HAP-1 (cell line): ENCODE measurements around the gene RAD51B.

Experiments used
- DNase-seq, 2 experiments: peaks; one replicate each; pipeline ENCODE4 v3.0.0-alpha.2; 2016 to 2020; ENCODE audit warnings: low spot score in 2 of 2
- H3K27me3 ChIP-seq: fragments of 250-450 bp; sonication (Bioruptor Pico); 2 replicates; pipeline ENCODE4 v1.5.1; 2020; ENCODE audit warnings: low read depth, mild to moderate bottlenecking, moderate library complexity
- H3K36me3 ChIP-seq: fragments of 250-450 bp; sonication (Bioruptor Pico); replicated peaks from 2 replicates; pipeline ENCODE4 v1.5.1; 2020; ENCODE audit warnings: mild to moderate bottlenecking
- H3K4me1 ChIP-seq: fragments of 250-450 bp; sonication (Bioruptor Pico); 2 replicates; pipeline ENCODE4 v1.5.1; 2020; ENCODE audit warnings: mild to moderate bottlenecking
- H3K4me3 ChIP-seq: fragments of 250-450 bp; sonication (Bioruptor Pico); 2 replicates; pipeline ENCODE4 v1.5.1; 2020; ENCODE audit warnings: mild to moderate bottlenecking, moderate library complexity
- H3K9me3 ChIP-seq: fragments of 250-450 bp; sonication (Bioruptor Pico); 2 replicates; pipeline ENCODE4 v1.5.1; 2020; ENCODE audit warnings: mild to moderate bottlenecking, moderate library complexity
- in situ Hi-C: fragments of 300-500 bp; cut with MboI; formaldehyde crosslinking; loops from 3 replicates; pipeline ENCODE4 v1.14.3; 2020; ENCODE audit warnings: low sequenced_read_pairs, inconsistent platforms, mixed read lengths

Gene RAD51B

GRCh38 chr14:68729556-68729955 is 910.0 kb downstream of the RAD51B start:
- Histone ChIP-seq H3K4me3 (no peak overlapping the region), H3K4me1 (peaks cover 3% of the 10 kb centered on the region; the same call in 1 of the 2 replicates), H3K36me3 (no peaks in the 10 kb centered on the region), H3K27me3 (0 out of 2 replicates have a peak, but pooled peaks cover 2% of the 10 kb centered on the region), H3K9me3 (no peaks in the 10 kb centered on the region)
- no peak for DNase-seq
- in situ Hi-C loops = no loop called here

DNA sequence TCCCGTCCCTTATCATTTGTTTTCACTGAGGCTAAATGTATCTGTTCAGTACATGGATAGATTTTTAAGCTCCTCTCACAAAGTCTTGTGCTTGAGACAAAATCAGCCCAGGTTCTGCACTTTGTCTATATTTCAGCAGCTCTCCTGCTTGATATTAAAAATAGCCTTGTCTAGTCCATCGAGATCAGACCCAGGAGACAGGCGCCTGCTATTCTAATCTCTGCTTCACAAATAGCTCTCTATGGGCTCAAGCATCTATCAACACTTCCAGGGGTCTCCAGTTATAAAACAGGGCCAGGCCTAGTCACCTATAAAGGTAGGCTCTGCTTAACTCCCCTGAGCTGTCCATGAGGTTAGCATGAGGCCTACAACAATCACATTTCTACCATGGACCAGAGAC is 910.8 kb downstream of the RAD51B start:
- H3K36me3 ChIP-seq = no peaks in the 10 kb centered on the region
- no peaks in the 10 kb centered on the region for H3K4me1 ChIP-seq
- H3K9me3 ChIP-seq = no peaks in the 10 kb centered on the region
- H3K4me3 ChIP-seq = no peak overlapping the region
- H3K27me3 ChIP-seq = 0 out of 2 replicates have a peak, but pooled peaks cover 2% of the 10 kb centered on the region
- in situ Hi-C loops = no loop called here
- no peak for DNase-seq

DNA sequence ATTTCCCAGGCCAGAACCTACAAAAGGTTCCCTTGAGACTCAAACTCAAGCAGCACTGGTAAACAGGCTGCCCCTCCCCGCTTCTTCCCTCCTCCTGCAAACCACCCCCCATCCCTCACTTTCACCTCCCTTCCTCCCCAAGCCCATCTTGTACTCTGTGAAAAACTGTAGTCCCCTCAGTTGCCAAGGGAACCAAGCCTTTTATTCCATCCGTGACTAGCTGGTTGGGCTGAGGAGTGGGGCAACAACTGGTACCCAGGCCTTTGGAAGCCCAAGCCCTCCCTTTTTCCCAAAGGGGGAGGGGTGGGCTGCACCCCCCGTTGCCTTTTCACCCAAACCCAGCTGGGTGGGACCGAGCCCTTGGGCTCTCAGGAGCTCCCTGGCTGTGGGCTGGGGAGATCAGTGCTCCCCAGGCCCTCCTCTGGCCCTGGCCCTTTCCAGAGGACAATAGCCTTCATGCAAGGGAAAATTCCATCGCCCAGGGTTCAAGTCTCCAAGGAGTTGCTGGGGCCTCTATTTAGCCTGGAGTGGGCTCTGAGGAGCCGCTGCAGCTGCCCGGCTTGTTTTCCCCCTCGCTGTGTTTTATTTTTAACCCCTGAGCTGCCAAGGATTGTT is 911.3 kb downstream of the RAD51B start:
- Histone ChIP-seq H3K4me3 (no peak overlapping the region), H3K36me3 (no peaks in the 10 kb centered on the region), H3K4me1 (no peaks in the 10 kb centered on the region), H3K27me3 (0 out of 2 replicates have a peak, but pooled peaks cover 2% of the 10 kb centered on the region), H3K9me3 (no peaks in the 10 kb centered on the region)
- no peak for DNase-seq
- in situ Hi-C loops = no loop called here

DNA sequence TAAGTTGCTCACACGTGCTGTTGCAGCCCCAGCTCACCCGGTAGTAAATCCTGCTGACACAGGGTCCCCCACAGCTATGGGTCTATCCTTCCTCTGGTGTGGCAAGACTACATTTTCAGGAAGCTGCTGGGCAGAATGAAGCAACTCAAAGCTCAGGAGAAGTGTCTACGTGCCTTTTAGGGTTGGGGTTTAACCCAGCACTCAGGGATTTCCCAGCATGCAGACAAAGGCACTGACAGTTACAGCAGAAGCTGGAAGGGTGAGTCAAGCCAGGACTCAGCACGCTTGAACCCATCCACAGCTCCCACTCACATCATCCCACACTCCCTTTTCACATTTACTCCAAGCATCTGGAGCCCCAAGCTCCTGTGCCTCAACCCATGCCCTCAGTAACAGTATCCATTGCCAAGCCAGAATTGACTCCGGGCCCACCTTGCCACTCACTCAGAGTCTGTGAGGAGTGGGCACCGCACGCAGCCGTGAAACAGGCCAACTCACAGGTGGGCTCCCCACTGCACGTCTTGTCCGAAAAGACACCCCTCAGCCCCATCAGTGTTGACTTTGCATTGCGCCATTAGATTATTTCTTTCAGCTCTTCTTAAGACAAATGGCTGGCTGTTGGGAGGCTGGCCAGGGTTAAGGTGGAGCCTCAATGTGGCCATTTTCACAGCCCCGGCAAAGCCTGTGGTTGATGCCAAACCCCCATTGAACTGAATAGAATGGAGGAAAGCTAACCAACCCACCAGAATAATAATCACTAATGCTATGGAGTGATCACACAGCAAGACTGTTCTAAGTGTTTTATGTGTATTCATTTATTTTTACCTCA is 913.7 kb downstream of the RAD51B start:
- Histone ChIP-seq H3K4me3 (no peak overlapping the region), H3K27me3 (no peaks in the 10 kb centered on the region), H3K36me3 (no peaks in the 10 kb centered on the region), H3K9me3 (no peaks in the 10 kb centered on the region), H3K4me1 (no peaks in the 10 kb centered on the region)
- no peak for DNase-seq
- in situ Hi-C loops = no loop called here

DNA sequence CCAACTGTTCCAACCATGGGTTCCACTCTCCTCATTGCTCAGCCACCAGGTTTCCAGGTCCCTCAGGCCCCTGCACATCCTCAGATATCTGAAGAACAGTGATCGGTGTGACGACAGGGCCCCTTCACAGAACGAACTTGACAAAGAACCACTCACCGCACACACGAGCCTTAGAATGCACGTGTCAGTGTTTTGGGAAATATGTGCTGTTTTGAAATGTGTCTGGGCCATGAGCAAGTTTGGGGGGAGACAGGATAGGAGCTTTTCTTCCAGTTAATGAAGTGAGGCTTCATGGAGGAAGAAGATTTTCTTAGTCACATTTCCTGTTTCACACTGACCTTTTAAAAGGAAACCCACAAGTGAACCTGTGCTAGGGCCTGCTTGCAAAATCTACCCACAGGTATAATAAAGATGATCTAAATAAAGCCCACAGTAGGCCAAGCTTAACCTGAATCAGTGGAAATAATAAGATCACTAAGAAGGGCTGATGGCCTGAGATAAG is 914.7 kb downstream of the RAD51B start:
- no peak for DNase-seq
- in situ Hi-C loops = no loop called here
- Histone ChIP-seq H3K27me3 (no peaks in the 10 kb centered on the region), H3K9me3 (no peaks in the 10 kb centered on the region), H3K4me1 (no peaks in the 10 kb centered on the region), H3K4me3 (no peak overlapping the region), H3K36me3 (no peaks in the 10 kb centered on the region)

GRCh38 chr14:68735856-68736255 is 916.3 kb downstream of the RAD51B start:
- Histone ChIP-seq H3K36me3 (no peaks in the 10 kb centered on the region), H3K4me3 (no peak overlapping the region), H3K27me3 (no peaks in the 10 kb centered on the region), H3K4me1 (no peaks in the 10 kb centered on the region), H3K9me3 (no peaks in the 10 kb centered on the region)
- in situ Hi-C loops = no loop called here
- no peak for DNase-seq

DNA sequence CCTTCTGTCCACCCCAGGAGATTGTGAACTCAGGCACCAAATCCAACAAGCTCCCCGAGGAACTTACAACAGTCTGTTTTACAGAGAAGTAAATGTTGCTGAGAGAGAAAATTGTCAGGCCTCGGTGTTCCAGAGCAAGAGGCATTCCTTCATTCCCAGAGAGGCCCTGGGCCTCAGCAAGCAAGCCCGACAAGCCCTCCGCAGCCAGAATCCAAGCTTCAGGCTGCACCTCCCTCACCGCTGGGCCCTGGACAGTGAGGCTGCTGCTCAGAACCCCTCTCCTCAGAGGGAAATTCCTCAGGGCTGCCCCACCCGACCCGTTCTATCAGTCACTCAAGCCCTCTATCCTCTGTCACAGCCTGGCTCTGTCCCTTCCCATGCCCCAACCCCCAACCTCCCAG is 916.9 kb downstream of the RAD51B start:
- no peaks in the 10 kb centered on the region for H3K4me1 ChIP-seq
- no peaks in the 10 kb centered on the region for H3K9me3 ChIP-seq
- in situ Hi-C loops = no loop called here
- DNase-seq = no peak
- H3K4me3 ChIP-seq = no peak overlapping the region
- no peaks in the 10 kb centered on the region for H3K27me3 ChIP-seq
- H3K36me3 ChIP-seq = no peaks in the 10 kb centered on the region

GRCh38 chr14:68737086-68737485 is 917.5 kb downstream of the RAD51B start:
- no peak overlapping the region for H3K4me3 ChIP-seq
- no peaks in the 10 kb centered on the region for H3K4me1 ChIP-seq
- DNase-seq = no peak
- H3K9me3 ChIP-seq = no peaks in the 10 kb centered on the region
- in situ Hi-C loops = no loop called here
- H3K27me3 ChIP-seq = no peaks in the 10 kb centered on the region
- H3K36me3 ChIP-seq = no peaks in the 10 kb centered on the region

GRCh38 chr14:68738559-68738958 is 919.0 kb downstream of the RAD51B start:
- H3K4me3 ChIP-seq = no peak overlapping the region
- no peaks in the 10 kb centered on the region for H3K36me3 ChIP-seq
- no peak for DNase-seq
- in situ Hi-C loops = no loop called here
- no peaks in the 10 kb centered on the region for H3K4me1 ChIP-seq
- H3K27me3 ChIP-seq = no peaks in the 10 kb centered on the region
- H3K9me3 ChIP-seq = no peaks in the 10 kb centered on the region

GRCh38 chr14:68739701-68740100 is 920.1 kb downstream of the RAD51B start:
- in situ Hi-C loops = no loop called here
- no peak overlapping the region for H3K4me3 ChIP-seq
- H3K9me3 ChIP-seq = no peaks in the 10 kb centered on the region
- DNase-seq = no peak
- H3K36me3 ChIP-seq = no peaks in the 10 kb centered on the region
- H3K4me1 ChIP-seq = no peaks in the 10 kb centered on the region
- no peaks in the 10 kb centered on the region; the same call in 1 of the 2 replicates for H3K27me3 ChIP-seq

GRCh38 chr14:68740788-68741476 is 921.4 kb downstream of the RAD51B start:
- Histone ChIP-seq H3K27me3 (no peaks in the 10 kb centered on the region; the same call in 1 of the 2 replicates), H3K4me3 (no peak overlapping the region), H3K9me3 (no peaks in the 10 kb centered on the region), H3K4me1 (peaks cover 4% of the 10 kb centered on the region), H3K36me3 (no peaks in the 10 kb centered on the region)
- in situ Hi-C loops = no loop called here
- DNase-seq = no peak

GRCh38 chr14:68741477-68741791 is 921.9 kb downstream of the RAD51B start:
- H3K9me3 ChIP-seq = no peaks in the 10 kb centered on the region
- H3K4me1 ChIP-seq = peaks cover 5% of the 10 kb centered on the region
- no peaks in the 10 kb centered on the region for H3K36me3 ChIP-seq
- DNase-seq = no peak
- no peaks in the 10 kb centered on the region; the same call in 1 of the 2 replicates for H3K27me3 ChIP-seq
- H3K4me3 ChIP-seq = no peak overlapping the region
- in situ Hi-C loops = no loop called here

- H3K4me1 ChIP-seq = peaks cover 5% of the 10 kb centered on the region
- no peaks in the 10 kb centered on the region; the same call in 1 of the 2 replicates for H3K27me3 ChIP-seq
- in situ Hi-C loops = no loop called here
- DNase-seq = no peak
- no peaks in the 10 kb centered on the region for H3K36me3 ChIP-seq
- H3K9me3 ChIP-seq = no peaks in the 10 kb centered on the region
- no peak overlapping the region for H3K4me3 ChIP-seq
Observed at GRCh38 chr14:68741839-68742470, 922.4 kb downstream of the RAD51B start.
